ENCODE measurements around the gene SERGEF. TPM values are rescaled to one million over a fixed set of nuclear protein-coding genes. Genes with fewer than 3 reads are reported as not detected.

Gene SERGEF
- total RNA-seq, 1 donor from 2014 or later = 27.0 TPM

DNA sequence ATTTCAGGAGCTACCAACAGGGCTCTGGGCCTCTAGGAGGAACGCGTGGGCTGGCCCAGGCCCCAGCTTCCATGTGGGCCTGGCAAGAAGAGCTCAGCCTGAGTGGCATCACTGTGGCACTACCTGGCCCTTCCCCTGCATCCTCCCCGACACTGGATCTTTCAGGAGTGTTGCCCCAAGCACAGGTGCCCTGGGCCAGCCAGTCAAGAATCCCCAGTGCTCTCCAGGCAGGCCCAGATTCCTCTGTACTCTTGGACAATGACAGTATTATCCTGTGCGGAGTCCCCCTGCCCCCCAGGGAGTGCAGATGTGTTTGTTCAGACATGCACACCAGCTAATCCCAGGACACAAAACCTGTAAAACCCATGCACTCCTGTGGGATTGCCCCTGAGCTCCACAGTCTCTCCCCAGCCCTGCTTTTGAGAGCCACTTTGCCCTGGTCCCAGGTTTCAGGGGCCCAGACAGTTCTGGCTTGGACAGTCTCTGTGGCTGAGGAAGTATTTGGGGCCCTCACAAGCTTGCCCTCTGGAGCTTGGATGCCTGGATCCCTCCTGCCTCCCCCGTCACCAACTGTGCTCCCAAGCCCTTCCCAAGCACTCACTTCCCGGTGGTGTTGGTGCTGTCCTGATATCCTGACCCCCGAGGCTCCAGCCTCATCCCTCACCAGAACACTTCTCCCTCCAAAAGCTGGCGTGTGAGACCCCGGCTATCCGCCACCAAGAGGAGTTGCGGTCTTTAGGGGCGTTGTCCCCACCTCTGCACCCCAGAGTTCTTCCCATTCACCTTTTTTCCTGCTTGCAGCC, 238.4 kb downstream of the SERGEF start:
- H3K27me3 ChIP-seq (ENCODE audit: control insufficient read depth, insufficient read depth, low read length) = no peaks in the 10 kb centered on the region
- no peak overlapping the region for H3K4me3 ChIP-seq (ENCODE audit: low read depth, low read length)
- no peak for DNase-seq (ENCODE audit: low read depth)
- TF ChIP-seq, protein P1, sequence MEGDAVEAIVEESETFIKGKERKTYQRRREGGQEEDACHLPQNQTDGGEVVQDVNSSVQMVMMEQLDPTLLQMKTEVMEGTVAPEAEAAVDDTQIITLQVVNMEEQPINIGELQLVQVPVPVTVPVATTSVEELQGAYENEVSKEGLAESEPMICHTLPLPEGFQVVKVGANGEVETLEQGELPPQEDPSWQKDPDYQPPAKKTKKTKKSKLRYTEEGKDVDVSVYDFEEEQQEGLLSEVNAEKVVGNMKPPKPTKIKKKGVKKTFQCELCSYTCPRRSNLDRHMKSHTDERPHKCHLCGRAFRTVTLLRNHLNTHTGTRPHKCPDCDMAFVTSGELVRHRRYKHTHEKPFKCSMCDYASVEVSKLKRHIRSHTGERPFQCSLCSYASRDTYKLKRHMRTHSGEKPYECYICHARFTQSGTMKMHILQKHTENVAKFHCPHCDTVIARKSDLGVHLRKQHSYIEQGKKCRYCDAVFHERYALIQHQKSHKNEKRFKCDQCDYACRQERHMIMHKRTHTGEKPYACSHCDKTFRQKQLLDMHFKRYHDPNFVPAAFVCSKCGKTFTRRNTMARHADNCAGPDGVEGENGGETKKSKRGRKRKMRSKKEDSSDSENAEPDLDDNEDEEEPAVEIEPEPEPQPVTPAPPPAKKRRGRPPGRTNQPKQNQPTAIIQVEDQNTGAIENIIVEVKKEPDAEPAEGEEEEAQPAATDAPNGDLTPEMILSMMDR (IDR thresholded peaks at IDR 0.05; ENCODE audit: insufficient read depth, low read length, poor library complexity, severe bottlenecking) = no peak
- H3K36me3 ChIP-seq (ENCODE audit: control insufficient read depth, insufficient read depth, low read length) = no peaks in the 10 kb centered on the region

DNA sequence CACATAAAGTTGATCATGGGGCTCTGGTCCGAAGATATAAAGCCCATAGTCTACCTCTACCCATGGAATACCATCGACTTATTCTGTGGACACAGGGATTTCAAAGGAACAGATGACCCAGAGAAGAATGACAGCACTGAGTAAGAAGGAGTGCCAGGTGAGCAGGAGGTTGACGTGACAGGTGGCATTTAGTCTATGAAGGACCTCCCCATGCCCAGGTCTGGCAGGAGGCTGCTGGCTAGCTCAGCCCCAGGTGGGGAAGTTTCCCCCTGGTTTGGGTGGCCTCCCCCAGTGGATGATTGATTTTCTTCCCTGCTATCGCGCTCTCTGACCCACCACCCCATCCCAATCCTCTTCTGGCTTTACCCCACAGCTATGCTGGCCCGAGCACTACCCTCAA, 239.2 kb downstream of the SERGEF start:
- no peaks in the 10 kb centered on the region for H3K27me3 ChIP-seq (ENCODE audit: control insufficient read depth, insufficient read depth, low read length)
- no peak overlapping the region for H3K4me3 ChIP-seq (ENCODE audit: low read depth, low read length)
- no peaks in the 10 kb centered on the region for H3K36me3 ChIP-seq (ENCODE audit: control insufficient read depth, insufficient read depth, low read length)
- TF ChIP-seq, protein P1 (IDR thresholded peaks at IDR 0.05; ENCODE audit: insufficient read depth, low read length, poor library complexity, severe bottlenecking) = no peak
- no peak for DNase-seq (ENCODE audit: low read depth)

DNA sequence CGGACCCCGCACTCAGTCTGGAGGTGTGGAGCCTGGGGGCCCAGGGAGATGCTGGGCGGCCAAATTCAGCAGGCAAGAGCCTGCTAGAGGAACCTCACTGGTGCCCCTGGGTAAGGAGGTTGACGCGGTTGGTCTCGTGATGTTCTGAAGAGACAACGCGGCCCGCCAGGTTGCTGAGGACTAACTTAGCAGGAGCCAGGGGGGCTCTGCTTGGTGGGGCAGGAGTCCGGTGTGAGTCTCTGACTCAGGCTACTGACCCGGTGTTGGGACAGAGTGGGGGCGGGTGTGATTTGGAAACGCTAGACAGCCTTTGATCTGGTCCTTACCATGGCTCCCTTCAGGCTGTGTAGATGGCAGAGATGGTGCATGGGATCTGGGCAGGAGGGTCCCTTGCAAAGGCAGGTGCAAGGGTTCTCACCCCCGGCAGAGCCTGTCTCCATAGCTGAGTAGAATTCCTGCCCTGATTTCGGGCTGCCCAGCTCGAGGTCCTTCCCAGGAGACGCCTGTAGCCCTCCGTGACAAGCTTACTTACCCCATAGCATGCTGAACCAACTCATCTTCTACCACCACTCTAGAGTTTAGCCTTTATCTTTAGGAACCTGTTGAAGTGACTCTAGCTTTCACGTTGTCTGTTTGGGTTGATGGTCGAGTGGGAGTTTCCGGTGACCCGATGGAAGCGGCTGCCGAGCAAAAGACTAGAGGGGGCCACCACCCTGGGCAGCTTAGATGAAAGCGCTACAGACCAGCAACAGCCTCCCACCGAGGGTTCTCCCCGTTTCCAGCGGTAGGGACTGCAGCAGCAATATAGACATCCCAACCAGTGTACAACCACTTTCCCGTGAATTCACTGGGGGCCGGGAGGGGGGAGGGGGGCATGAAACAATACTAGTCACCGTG, 239.9 kb downstream of the SERGEF start:
- DNase-seq (ENCODE audit: low read depth) = no peak
- TF ChIP-seq, protein P1 (IDR thresholded peaks at IDR 0.05; ENCODE audit: insufficient read depth, low read length, poor library complexity, severe bottlenecking) = no peak
- no peaks in the 10 kb centered on the region for H3K27me3 ChIP-seq (ENCODE audit: control insufficient read depth, insufficient read depth, low read length)
- no peak overlapping the region for H3K4me3 ChIP-seq (ENCODE audit: low read depth, low read length)
- no peaks in the 10 kb centered on the region for H3K36me3 ChIP-seq (ENCODE audit: control insufficient read depth, insufficient read depth, low read length)

DNA sequence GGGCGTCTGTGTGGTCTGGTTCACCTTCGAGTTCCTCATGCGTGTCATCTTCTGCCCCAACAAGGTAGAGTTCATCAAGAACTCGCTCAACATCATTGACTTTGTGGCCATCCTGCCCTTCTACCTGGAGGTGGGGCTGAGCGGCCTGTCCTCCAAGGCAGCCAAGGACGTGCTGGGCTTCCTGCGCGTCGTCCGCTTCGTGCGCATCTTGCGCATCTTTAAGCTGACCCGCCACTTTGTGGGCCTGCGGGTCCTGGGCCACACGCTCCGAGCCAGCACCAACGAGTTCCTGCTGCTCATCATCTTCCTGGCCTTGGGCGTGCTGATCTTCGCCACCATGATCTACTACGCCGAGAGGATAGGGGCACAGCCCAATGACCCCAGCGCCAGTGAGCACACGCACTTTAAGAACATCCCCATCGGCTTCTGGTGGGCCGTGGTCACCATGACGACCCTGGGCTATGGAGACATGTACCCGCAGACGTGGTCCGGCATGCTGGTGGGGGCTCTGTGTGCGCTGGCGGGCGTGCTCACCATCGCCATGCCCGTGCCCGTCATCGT, 240.9 kb downstream of the SERGEF start:
- no peaks in the 10 kb centered on the region for H3K36me3 ChIP-seq (ENCODE audit: control insufficient read depth, insufficient read depth, low read length)

DNA sequence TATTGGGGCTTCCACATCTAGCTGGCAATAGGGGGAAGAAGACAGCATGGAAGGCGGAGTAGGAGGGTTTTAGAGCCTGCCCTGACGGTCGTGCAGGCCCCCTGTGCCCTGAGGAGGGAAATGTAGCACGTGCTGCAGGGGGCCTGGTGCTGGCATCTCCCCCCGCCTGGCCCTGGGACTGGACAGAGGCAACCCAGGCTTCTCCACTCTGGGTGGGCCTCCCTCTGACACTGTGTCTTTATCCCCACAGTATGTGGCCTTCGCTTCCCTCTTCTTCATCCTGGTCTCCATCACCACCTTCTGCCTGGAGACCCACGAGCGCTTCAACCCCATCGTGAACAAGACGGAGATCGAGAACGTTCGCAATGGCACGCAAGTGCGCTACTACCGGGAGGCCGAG, 241.4 kb downstream of the SERGEF start:
- no peak overlapping the region for H3K4me3 ChIP-seq (ENCODE audit: low read depth, low read length)
- H3K27me3 ChIP-seq (ENCODE audit: control insufficient read depth, insufficient read depth, low read length) = no peaks in the 10 kb centered on the region
- no peaks in the 10 kb centered on the region for H3K36me3 ChIP-seq (ENCODE audit: control insufficient read depth, insufficient read depth, low read length)
- TF ChIP-seq, protein P1 (IDR thresholded peaks at IDR 0.05; ENCODE audit: insufficient read depth, low read length, poor library complexity, severe bottlenecking) = no peak
- DNase-seq (ENCODE audit: low read depth) = no peak

More for the DNA sequence above, 240.9 kb downstream of the SERGEF start:
- Histone ChIP-seq H3K4me3 (ENCODE audit: low read depth, low read length) (no peak overlapping the region), H3K27me3 (ENCODE audit: control insufficient read depth, insufficient read depth, low read length) (no peaks in the 10 kb centered on the region)
- DNase-seq (ENCODE audit: low read depth) = no peak
- TF ChIP-seq, protein P1 (IDR thresholded peaks at IDR 0.05; ENCODE audit: insufficient read depth, low read length, poor library complexity, severe bottlenecking) = no peak
